ENCODE measurements around the gene KRTAP10-7. TPM values are rescaled to one million over a fixed set of nuclear protein-coding genes. Genes with fewer than 3 reads are reported as not detected.
"Not testable (repeated sequence)": the region's sequence is repeated elsewhere in the genome, so short reads cannot be mapped to it uniquely, and the experiment has no call there.

KRTAP10-7 gene
- total and polyA plus RNA-seq, 2 of the 13 experiments (the other 11 are each of a cell fraction or from before 2014, with no cell fraction given) = not detected

GRCh38 chr21:44601091-44601490, 694 bp downstream of the KRTAP10-7 start:
- H2AFZ ChIP-seq (ENCODE audit: low read length); intact Hi-C loops (cut with micrococcal nuclease; ENCODE audit: unreplicated experiment); H3K9ac ChIP-seq (ENCODE audit: insufficient read depth, low read depth, low read length); DNase-seq (ENCODE audit: low spot score); BruUV-seq (replicated peaks); POLR2A ChIA-PET; H3K79me2 ChIP-seq (ENCODE audit: insufficient read depth, low read length); H4K20me1 ChIP-seq (ENCODE audit: insufficient read depth, low read length); H3K27ac ChIP-seq (ENCODE audit: extremely low read length, insufficient read depth, low read length); H3K9me3 ChIP-seq (ENCODE audit: low read length); H3K27me3 ChIP-seq (ENCODE audit: control insufficient read depth in 1 of 2, insufficient read depth in 2 of 2, low read length in 2 of 2); H3K36me3 ChIP-seq (replicated peaks in 1 of 2; ENCODE audit: control insufficient read depth in 1 of 2, insufficient read depth in 2 of 2, low read length in 2 of 2); FAIRE-seq; H3K4me1 ChIP-seq (ENCODE audit: insufficient read depth, low read length); ATAC-seq; H3K4me2 ChIP-seq (ENCODE audit: low read depth, low read length); H3K4me3 ChIP-seq (replicated peaks in 1 of 3; ENCODE audit: insufficient read depth in 1 of 3, low read depth in 2 of 3, low read length in 3 of 3); in situ Hi-C loops (cut with HindIII; ENCODE audit: extremely low pct_ligation_motif_present, low pct_unique_long_range_greater_than_20kb); CTCF ChIA-PET (ENCODE audit: low intra/inter-chr PET ratio, low total read pairs): not testable (repeated sequence)
- WGBS (ENCODE audit: low lambda C conversion rate) = no CpG with 5 or more reads among the region's 10 CpGs

- FAIRE-seq (no peak), ATAC-seq (peak; percentile 38; the same call in 2 of the 3 replicates), DNase-seq (ENCODE audit: low spot score) (no peak)
- H3K9me3 ChIP-seq (ENCODE audit: low read length) = no peaks in the 10 kb centered on the region
- no peaks in the 10 kb centered on the region for H4K20me1 ChIP-seq (ENCODE audit: insufficient read depth, low read length)
- H3K4me3 ChIP-seq (replicated peaks in 1 of 3; ENCODE audit: insufficient read depth in 1 of 3, low read depth in 2 of 3, low read length in 3 of 3) = no peak overlapping the region
- H3K27me3 ChIP-seq (ENCODE audit: control insufficient read depth in 1 of 2, insufficient read depth in 2 of 2, low read length in 2 of 2) = peaks cover 0 to 1% of the 10 kb centered on the region in 2 experiments; a peak in 1 of 5 replicates
- H3K4me2 ChIP-seq (ENCODE audit: low read depth, low read length) = no peak overlapping the region
- no peaks in the 10 kb centered on the region for H3K36me3 ChIP-seq (replicated peaks in 1 of 2; ENCODE audit: control insufficient read depth in 1 of 2, insufficient read depth in 2 of 2, low read length in 2 of 2)
- intact Hi-C loops (cut with micrococcal nuclease; ENCODE audit: unreplicated experiment) = no loop called here
- WGBS (ENCODE audit: low lambda C conversion rate) = 80% methylated on average over 15 of the region's 23 CpGs
- no peak overlapping the region for H2AFZ ChIP-seq (ENCODE audit: low read length)
- no TSS peak for BruUV-seq (replicated peaks)
- in situ Hi-C loops (cut with HindIII; ENCODE audit: extremely low pct_ligation_motif_present, low pct_unique_long_range_greater_than_20kb) = no loop called here
- no peaks in the 10 kb centered on the region for H3K4me1 ChIP-seq (ENCODE audit: insufficient read depth, low read length)
- CTCF ChIA-PET (ENCODE audit: low intra/inter-chr PET ratio, low total read pairs) = no interaction called here
- POLR2A ChIA-PET = no interaction called here
- no peaks in the 10 kb centered on the region for H3K79me2 ChIP-seq (ENCODE audit: insufficient read depth, low read length)
- H3K27ac ChIP-seq (ENCODE audit: extremely low read length, insufficient read depth, low read length) = no peak overlapping the region
- no peak overlapping the region for H3K9ac ChIP-seq (ENCODE audit: insufficient read depth, low read depth, low read length)
- TF ChIP-seq ZNF230 (CRISPR knock-in tag; IDR thresholded peaks at IDR 0.05) (no peak), U2AF1 (optimal IDR thresholded peaks at IDR 0.05; ENCODE audit: low read depth, low read length) (no peak), MLLT10 (CRISPR knock-in tag; IDR thresholded peaks at IDR 0.05) (no peak), FIP1L1 (IDR thresholded peaks at IDR 0.05; ENCODE audit: borderline replicate concordance, insufficient read depth, low read depth, low read length) (no peak), HOXA7 (CRISPR knock-in tag; IDR thresholded peaks at IDR 0.05) (no peak), ZNF792 (CRISPR knock-in tag; IDR thresholded peaks at IDR 0.05) (no peak), ZSCAN29 (CRISPR knock-in tag; conservative IDR thresholded peaks at IDR 0.05) (no peak), RCOR2 (CRISPR knock-in tag; IDR thresholded peaks at IDR 0.05) (no peak), ZNF138 (CRISPR knock-in tag; IDR thresholded peaks at IDR 0.05; ENCODE audit: low read depth) (no peak), MYPOP (CRISPR knock-in tag; IDR thresholded peaks at IDR 0.05) (no peak), BHLHE40 (IDR thresholded peaks at IDR 0.05; ENCODE audit: low read length) (no peak), ZNF207 (IDR thresholded peaks at IDR 0.05; ENCODE audit: borderline replicate concordance) (no peak), ZNF564 (CRISPR knock-in tag; IDR thresholded peaks at IDR 0.05) (no peak), HIC2 (CRISPR knock-in tag; IDR thresholded peaks at IDR 0.05; ENCODE audit: low read depth) (no peak), ETV6 (CRISPR knock-in tag; conservative IDR thresholded peaks at IDR 0.05) (no peak)
These were observed 1.4 kb downstream of the KRTAP10-7 start for GRCh38 chr21:44601596-44602462.

All from HepG2 (cell line).